Endodermal cell (in vitro differentiated cells): ENCODE results near the gene MTX3. TPM values are rescaled to one million over a fixed set of nuclear protein-coding genes. Genes with fewer than 3 reads are reported as not detected.

Experiments used
- DNase-seq: peaks from one replicate; pipeline ENCODE4 v3.0.0-alpha.2; 2017
- H3K27ac ChIP-seq: 2 replicates; pipeline ENCODE4 v1.5.1; 2013; ENCODE audit warnings: mild to moderate bottlenecking, low read depth, low read length, moderate library complexity
- H3K27me3 ChIP-seq: 2 replicates; pipeline ENCODE4 v1.6.1; 2013; ENCODE audit warnings: mild to moderate bottlenecking, low read length, moderate library complexity; ENCODE audit not compliant: insufficient read depth, control insufficient read depth, poor library complexity, severe bottlenecking
- H3K36me3 ChIP-seq: 2 replicates; pipeline ENCODE4 v1.7.0; 2013; ENCODE audit warnings: mild to moderate bottlenecking, low read length, moderate library complexity; ENCODE audit not compliant: control insufficient read depth, insufficient read depth
- H3K4me1 ChIP-seq: one replicate; pipeline ENCODE4 v1.7.0; 2013; ENCODE audit warnings: low read length; ENCODE audit not compliant: control insufficient read depth, insufficient read depth
- H3K4me3 ChIP-seq: 2 replicates; pipeline ENCODE4 v1.5.1; 2013; ENCODE audit warnings: mild to moderate bottlenecking, low read length, moderate library complexity
- H3K9ac ChIP-seq: 2 replicates; pipeline ENCODE4 v1.6.1; 2013; ENCODE audit warnings: mild to moderate bottlenecking, low read length, moderate library complexity; ENCODE audit not compliant: poor library complexity, severe bottlenecking; ENCODE audit errors: extremely low read depth
- H3K9me3 ChIP-seq: 2 replicates; pipeline ENCODE4 v1.6.1; 2013; ENCODE audit warnings: mild to moderate bottlenecking, low read length, moderate library complexity; ENCODE audit not compliant: control insufficient read depth
- H3K27ac Mint-ChIP-seq: 2 replicates; pipeline ENCODE4 v1.8.0; 2020; ENCODE audit warnings: mixed read lengths
- H3K27me3 Mint-ChIP-seq: 2 replicates; pipeline ENCODE4 v1.8.0; 2021; ENCODE audit warnings: mild to moderate bottlenecking, mixed read lengths; ENCODE audit not compliant: insufficient read depth
- H3K36me3 Mint-ChIP-seq: 2 replicates; pipeline ENCODE4 v1.8.0; 2020; ENCODE audit warnings: low read depth, mixed read lengths
- H3K4me1 Mint-ChIP-seq: 2 replicates; pipeline ENCODE4 v1.8.0; 2020; ENCODE audit warnings: mixed read lengths
- H3K4me3 Mint-ChIP-seq: 2 replicates; pipeline ENCODE4 v1.8.0; 2020; ENCODE audit warnings: mild to moderate bottlenecking, moderate library complexity, mixed read lengths
- H3K9me3 Mint-ChIP-seq: 2 replicates; pipeline ENCODE4 v1.8.0; 2020; ENCODE audit warnings: mild to moderate bottlenecking, mixed read lengths
- CTCF ChIP-seq: fragments of 200-600 bp; sonication (generic); conservative IDR thresholded peaks from 2 replicates; pipeline ENCODE4 v1.5.0; 2021; ENCODE audit warnings: antibody characterized with exemption, mild to moderate bottlenecking
- WGBS, 2 experiments: methylation state at CpG; one replicate each; pipeline versions ENCODE4 v1.1.5 to v1.1.7; 2013; ENCODE audit warnings: missing lambda C conversion rate in 2 of 2, mixed read lengths in 1 of 2; ENCODE audit not compliant: insufficient coverage in 1 of 2, insufficient read length in 1 of 2; 5-methylcytosine and 5-hydroxymethylcytosine counted together
- total RNA-seq, 2 donors: library from RNA; stranded (reverse); fragmentation: NEBNext Ultra II Directional in 1 of 2; extraction: Animal tissue kit (Norgen Biotek cat#: 25700) in 1 of 2; gene quantifications; 2 replicates in 1 of 2; 3 replicates in 1 of 2; pipeline ENCODE4 v1.2.1, GENCODE V29; 2021

MTX3 gene
- total RNA-seq, 2 donors from 2014 or later = 25.7 to 39.7 TPM

DNA sequence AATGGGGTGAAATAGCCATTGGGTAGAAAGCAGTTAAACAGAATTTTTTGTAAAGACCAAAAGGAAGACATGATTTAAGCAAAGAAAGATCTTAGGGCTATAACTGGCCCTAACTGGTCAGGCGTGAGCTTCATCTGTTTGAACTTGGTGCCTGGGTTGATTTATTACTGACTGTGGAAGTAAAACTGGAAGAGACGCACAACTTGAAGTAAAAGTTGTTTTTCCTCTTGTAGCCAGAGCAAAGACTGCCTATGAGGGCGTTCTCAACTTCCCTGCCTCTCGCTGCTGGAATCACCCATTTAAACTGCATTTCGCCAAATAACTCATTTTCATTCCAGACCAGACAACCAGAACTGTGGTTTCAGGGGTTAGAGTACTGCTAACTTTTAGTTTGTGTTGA, 45.6 kb upstream of the MTX3 start:
- H3K27ac Mint-ChIP-seq = no peak overlapping the region
- no peak for TF ChIP-seq CTCF
- Histone ChIP-seq H3K9ac (no peak overlapping the region), H3K4me1 (peaks cover 4% of the 10 kb centered on the region), H3K36me3 (no peaks in the 10 kb centered on the region), H3K27me3 (peaks cover 40% of the 10 kb centered on the region), H3K4me3 (no peak overlapping the region), H3K27ac (no peak overlapping the region), H3K9me3 (no peaks in the 10 kb centered on the region)
- no peaks in the 10 kb centered on the region for H3K9me3 Mint-ChIP-seq
- 91 to 97% methylated on average over 2 to 5 of the region's 5 CpGs for WGBS, 2 experiments
- DNase-seq = no peak
- H3K27me3 Mint-ChIP-seq = peaks cover 40% of the 10 kb centered on the region
- no peaks in the 10 kb centered on the region for H3K36me3 Mint-ChIP-seq
- H3K4me1 Mint-ChIP-seq = peaks cover 8% of the 10 kb centered on the region
- H3K4me3 Mint-ChIP-seq = no peak overlapping the region

DNA sequence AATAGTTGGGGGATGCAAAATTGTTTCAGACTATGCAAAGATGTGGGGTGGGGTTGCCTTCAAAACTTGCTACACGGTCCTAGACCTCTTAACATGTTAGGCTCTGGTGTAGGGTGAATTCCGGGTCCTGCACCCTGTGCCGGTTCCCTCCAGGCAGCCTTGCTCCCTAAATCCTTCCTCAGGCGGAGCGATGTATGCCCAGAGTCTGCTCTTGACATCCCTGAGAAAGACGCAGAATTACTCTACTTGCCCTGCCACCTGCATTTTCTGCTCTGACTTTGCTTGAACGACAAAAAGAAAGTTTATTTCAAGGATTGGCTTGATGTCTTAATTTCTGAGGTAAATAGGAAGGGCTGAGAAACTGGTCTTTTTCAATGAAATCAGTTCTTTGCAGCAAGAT, 44.8 kb upstream of the MTX3 start:
- Histone ChIP-seq H3K9ac (no peak overlapping the region), H3K4me1 (peaks cover 4% of the 10 kb centered on the region), H3K4me3 (peak overlapping the region; percentile 36), H3K9me3 (no peaks in the 10 kb centered on the region), H3K27ac (no peak overlapping the region), H3K36me3 (no peaks in the 10 kb centered on the region), H3K27me3 (peaks cover 40% of the 10 kb centered on the region)
- 75 to 83% methylated on average over 1 to 7 of the region's 7 CpGs for WGBS, 2 experiments
- peak overlapping the region; percentile 75 for H3K4me3 Mint-ChIP-seq
- TF ChIP-seq CTCF = no peak
- no peak overlapping the region for H3K27ac Mint-ChIP-seq
- H3K36me3 Mint-ChIP-seq = no peaks in the 10 kb centered on the region
- peaks cover 8% of the 10 kb centered on the region for H3K4me1 Mint-ChIP-seq
- DNase-seq = no peak
- peaks cover 42% of the 10 kb centered on the region for H3K27me3 Mint-ChIP-seq
- no peaks in the 10 kb centered on the region for H3K9me3 Mint-ChIP-seq

- DNase-seq = peak; percentile 80
- Mint-ChIP-seq H3K9me3 (no peaks in the 10 kb centered on the region), H3K4me1 (peaks cover 8% of the 10 kb centered on the region), H3K27me3 (peaks cover 43% of the 10 kb centered on the region), H3K27ac (no peak within 1 kb of the TSS), H3K36me3 (no peaks in the 10 kb centered on the region), H3K4me3 (peak within 1 kb of the TSS; percentile 75)
- Histone ChIP-seq H3K27ac (no peak within 1 kb of the TSS), H3K9me3 (no peaks in the 10 kb centered on the region), H3K4me3 (peak within 1 kb of the TSS; percentile 74), H3K27me3 (peaks cover 40% of the 10 kb centered on the region), H3K36me3 (no peaks in the 10 kb centered on the region), H3K9ac (no peak within 1 kb of the TSS), H3K4me1 (peaks cover 4% of the 10 kb centered on the region)
- no peak for TF ChIP-seq CTCF
- WGBS, 2 experiments = 6 to 7% methylated on average over 19 to 76 of the region's 76 CpGs
These were observed 44.1 kb upstream of the MTX3 start, which contains the start of gene THBS4 for GRCh38 chr5:80034962-80035821. THBS4 (plus strand) TSS chr5:80035348; CDS start chr5:80035538, 190 bp downstream.
